ENCODE results near the gene RAB32.

Gene RAB32

GRCh38 chr6:146598772-146599405 lies 55.3 kb downstream of the RAB32 start, which contains the start of gene ADGB:
ADGB (plus strand) TSS chr6:146598972; CDS start chr6:146599041, 69 bp downstream.
- TF ChIP-seq, protein P1, sequence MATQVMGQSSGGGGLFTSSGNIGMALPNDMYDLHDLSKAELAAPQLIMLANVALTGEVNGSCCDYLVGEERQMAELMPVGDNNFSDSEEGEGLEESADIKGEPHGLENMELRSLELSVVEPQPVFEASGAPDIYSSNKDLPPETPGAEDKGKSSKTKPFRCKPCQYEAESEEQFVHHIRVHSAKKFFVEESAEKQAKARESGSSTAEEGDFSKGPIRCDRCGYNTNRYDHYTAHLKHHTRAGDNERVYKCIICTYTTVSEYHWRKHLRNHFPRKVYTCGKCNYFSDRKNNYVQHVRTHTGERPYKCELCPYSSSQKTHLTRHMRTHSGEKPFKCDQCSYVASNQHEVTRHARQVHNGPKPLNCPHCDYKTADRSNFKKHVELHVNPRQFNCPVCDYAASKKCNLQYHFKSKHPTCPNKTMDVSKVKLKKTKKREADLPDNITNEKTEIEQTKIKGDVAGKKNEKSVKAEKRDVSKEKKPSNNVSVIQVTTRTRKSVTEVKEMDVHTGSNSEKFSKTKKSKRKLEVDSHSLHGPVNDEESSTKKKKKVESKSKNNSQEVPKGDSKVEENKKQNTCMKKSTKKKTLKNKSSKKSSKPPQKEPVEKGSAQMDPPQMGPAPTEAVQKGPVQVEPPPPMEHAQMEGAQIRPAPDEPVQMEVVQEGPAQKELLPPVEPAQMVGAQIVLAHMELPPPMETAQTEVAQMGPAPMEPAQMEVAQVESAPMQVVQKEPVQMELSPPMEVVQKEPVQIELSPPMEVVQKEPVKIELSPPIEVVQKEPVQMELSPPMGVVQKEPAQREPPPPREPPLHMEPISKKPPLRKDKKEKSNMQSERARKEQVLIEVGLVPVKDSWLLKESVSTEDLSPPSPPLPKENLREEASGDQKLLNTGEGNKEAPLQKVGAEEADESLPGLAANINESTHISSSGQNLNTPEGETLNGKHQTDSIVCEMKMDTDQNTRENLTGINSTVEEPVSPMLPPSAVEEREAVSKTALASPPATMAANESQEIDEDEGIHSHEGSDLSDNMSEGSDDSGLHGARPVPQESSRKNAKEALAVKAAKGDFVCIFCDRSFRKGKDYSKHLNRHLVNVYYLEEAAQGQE (IDR thresholded peaks at IDR 0.05; ENCODE audit: insufficient read depth in 1 of 2, low read depth in 2 of 2, low read length in 2 of 2), result no peak
- TF ChIP-seq FOXP2 (optimal IDR thresholded peaks at IDR 0.05; ENCODE audit: borderline replicate concordance, extremely low read depth, extremely low read length, insufficient read depth) (no peak), TAF1 (IDR thresholded peaks at IDR 0.05; ENCODE audit: borderline replicate concordance, insufficient read depth, low read length) (no peak), SIN3A (IDR thresholded peaks at IDR 0.05; ENCODE audit: borderline replicate concordance, insufficient read depth, low read length) (no peak)

DNA sequence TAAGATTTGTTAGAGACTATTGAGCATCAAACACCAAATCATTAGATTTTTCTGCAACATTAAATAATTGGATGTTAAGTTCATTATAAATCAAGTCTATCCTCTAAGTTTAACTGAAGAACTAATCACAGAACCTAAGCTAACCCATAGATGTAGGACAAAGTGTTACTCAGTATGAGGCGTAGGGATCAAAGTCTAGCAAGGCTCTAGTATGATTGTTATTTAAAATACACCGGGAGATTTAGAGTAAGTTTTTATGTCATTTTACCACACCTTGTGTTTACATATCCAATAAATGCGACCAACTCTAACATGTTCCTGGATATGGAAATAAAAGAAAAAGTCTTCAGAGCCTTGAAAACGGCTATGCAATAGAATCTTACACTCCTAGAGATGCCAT lies 57.7 kb downstream of the RAB32 start:
- TF ChIP-seq FOXP2 (optimal IDR thresholded peaks at IDR 0.05; ENCODE audit: borderline replicate concordance, extremely low read depth, extremely low read length, insufficient read depth) (no peak), SIN3A (IDR thresholded peaks at IDR 0.05; ENCODE audit: borderline replicate concordance, insufficient read depth, low read length) (no peak), POLR2AphosphoS5 (IDR thresholded peaks at IDR 0.05; ENCODE audit: low read depth, low read length) (no peak), TAF1 (IDR thresholded peaks at IDR 0.05; ENCODE audit: borderline replicate concordance, insufficient read depth, low read length) (no peak)
- TF ChIP-seq, protein P1 (IDR thresholded peaks at IDR 0.05; ENCODE audit: insufficient read depth in 1 of 2, low read depth in 2 of 2, low read length in 2 of 2), result no peak

GRCh38 chr6:146602526-146602925 lies 58.9 kb downstream of the RAB32 start:
- TF ChIP-seq, protein P1 (IDR thresholded peaks at IDR 0.05; ENCODE audit: insufficient read depth in 1 of 2, low read depth in 2 of 2, low read length in 2 of 2), result no peak
- TF ChIP-seq FOXP2 (optimal IDR thresholded peaks at IDR 0.05; ENCODE audit: borderline replicate concordance, extremely low read depth, extremely low read length, insufficient read depth), result no peak
- TF ChIP-seq POLR2AphosphoS5 (IDR thresholded peaks at IDR 0.05; ENCODE audit: low read depth, low read length), result no peak
- no peak for TF ChIP-seq TAF1 (IDR thresholded peaks at IDR 0.05; ENCODE audit: borderline replicate concordance, insufficient read depth, low read length)
- TF ChIP-seq SIN3A (IDR thresholded peaks at IDR 0.05; ENCODE audit: borderline replicate concordance, insufficient read depth, low read length), result no peak

Measured in PFSK-1 (cell line).